GM12878 (cell line): ENCODE data around the gene TECTB. TPM values are rescaled to one million over a fixed set of nuclear protein-coding genes. Genes with fewer than 3 reads are reported as not detected.

ENCODE experiments used
- ATAC-seq: fragments of 200-7000 bp; cut with Tn5 transposase; 3 replicates; pipeline ENCODE4 v1.9.1; 2020; ENCODE audit warnings: mild to moderate bottlenecking, moderate library complexity
- BruUV-seq: library from RNA; stranded (reverse); fragments of 400-500 nt; replicated peaks from 2 replicates; lab custom pipeline; 2021; lab: Mats Ljungman, UMichigan
- CTCF ChIA-PET: fragments of 300-600 bp; sonication (Branson Sonifier 250); formaldehyde crosslinking; extraction: SDS; loops from one replicate; lab custom pipeline; 2021; ENCODE audit warnings: inconsistent platforms; lab: Yijun Ruan, JAX
- POLR2A ChIA-PET: fragments of 350-600 bp; formaldehyde crosslinking; extraction: SDS; loops from one replicate; lab custom pipeline; 2021; ENCODE audit warnings: inconsistent platforms; lab: Charles Lee
- RAD21 ChIA-PET: fragments of 300-600 bp; sonication (Branson Sonifier 250); formaldehyde crosslinking; loops from one replicate; lab custom pipeline; 2023; ENCODE audit warnings: antibody characterized with exemption; ENCODE audit not compliant: unreplicated experiment; lab: Charles Lee
- SMC1A ChIA-PET: fragments of 300-600 bp; sonication (Branson Sonifier 250); formaldehyde crosslinking; loops from one replicate; lab custom pipeline; 2023; ENCODE audit not compliant: unreplicated experiment, uncharacterized antibody; lab: Charles Lee
- DNase-seq: peaks from one replicate; pipeline ENCODE4 v3.0.0-alpha.2; 2011; ENCODE audit warnings: low read depth, low spot score
- FAIRE-seq: peaks from 3 replicates; lab custom pipeline; 2011; peaks lifted over from hg19 to GRCh38; lab: Jason Lieb, UNC
- H2AFZ ChIP-seq: 2 replicates; pipeline ENCODE4 v1.6.0; 2011; ENCODE audit warnings: low read depth, low read length, control low read depth; ENCODE audit not compliant: control insufficient read depth
- H3K27ac ChIP-seq: 2 replicates; pipeline ENCODE4 v1.5.1; 2011; ENCODE audit warnings: control low read depth; ENCODE audit not compliant: control insufficient read depth, insufficient read depth
- H3K27me3 ChIP-seq, 2 experiments: replicated peaks in 1 of 2; 2 replicates each; pipeline versions ENCODE4 v1.6.0 to v1.6.1; 2011; ENCODE audit warnings: low read length in 1 of 2; ENCODE audit not compliant: control insufficient read depth in 2 of 2, insufficient read depth in 2 of 2
- H3K36me3 ChIP-seq, 2 experiments: 2 replicates each; pipeline ENCODE4 v1.5.1; 2011; ENCODE audit warnings: low read length in 1 of 2; ENCODE audit not compliant: control insufficient read depth in 2 of 2, insufficient read depth in 2 of 2
- H3K4me1 ChIP-seq: 2 replicates; pipeline ENCODE4 v1.6.1; 2011; ENCODE audit warnings: mild to moderate bottlenecking, low read length, moderate library complexity, mixed read lengths; ENCODE audit not compliant: control insufficient read depth, insufficient read depth
- H3K4me2 ChIP-seq: 2 replicates; pipeline ENCODE4 v1.6.0; 2011; ENCODE audit warnings: control low read depth; ENCODE audit not compliant: control insufficient read depth, insufficient read depth
- H3K4me3 ChIP-seq: fragments of 200-600 bp; sonication (generic); 2 replicates; pipeline ENCODE4 v1.5.1; 2016
- H3K79me2 ChIP-seq: 2 replicates; pipeline ENCODE4 v1.6.0; 2011; ENCODE audit warnings: low read length; ENCODE audit not compliant: control insufficient read depth, insufficient read depth
- H3K9ac ChIP-seq: 2 replicates; pipeline ENCODE4 v1.8.0; 2011; ENCODE audit warnings: low read length, control low read depth, mixed read lengths; ENCODE audit not compliant: control insufficient read depth, insufficient read depth
- H3K9me3 ChIP-seq: replicated peaks from 3 replicates; pipeline ENCODE4 v1.5.1; 2011; ENCODE audit warnings: mild to moderate bottlenecking, low read length; ENCODE audit not compliant: control insufficient read depth, insufficient read depth
- H4K20me1 ChIP-seq: 2 replicates; pipeline ENCODE4 v1.6.0; 2011; ENCODE audit not compliant: control insufficient read depth, insufficient read depth
- CBX5 ChIP-seq: sonication (generic); IDR thresholded peaks from 2 replicates; pipeline ENCODE4 v1.6.1; 2016; ENCODE audit warnings: low read depth, moderate library complexity, mild to moderate bottlenecking, inconsistent platforms
- EED ChIP-seq: sonication (generic); IDR thresholded peaks from 2 replicates; pipeline ENCODE4 v1.6.1; 2016; ENCODE audit warnings: antibody characterized with exemption, low read depth
- LARP7 ChIP-seq: fragments of 450-650 bp; IDR thresholded peaks from 2 replicates; pipeline ENCODE4 v1.6.1; 2017; ENCODE audit warnings: mild to moderate bottlenecking
- NFXL1 ChIP-seq: fragments of 450-650 bp; IDR thresholded peaks from 2 replicates; pipeline ENCODE4 v1.6.1; 2017; ENCODE audit warnings: antibody characterized with exemption, mild to moderate bottlenecking, borderline replicate concordance
- NR2F1 ChIP-seq: fragments of 450-650 bp; conservative IDR thresholded peaks from 2 replicates; pipeline ENCODE4 v1.6.1; 2017; ENCODE audit warnings: mild to moderate bottlenecking
- PAX5 ChIP-seq: IDR thresholded peaks from 2 replicates; pipeline ENCODE4 v1.6.1; 2011; ENCODE audit warnings: low read depth, low read length, borderline replicate concordance
- RAD51 ChIP-seq: fragments of 450-650 bp; IDR thresholded peaks from 2 replicates; pipeline ENCODE4 v1.6.1; 2016; ENCODE audit warnings: moderate library complexity, mild to moderate bottlenecking, inconsistent platforms
- SIX5 ChIP-seq: IDR thresholded peaks from 2 replicates; pipeline ENCODE4 v1.6.1; 2011; ENCODE audit warnings: mild to moderate bottlenecking, low read depth, low read length, moderate library complexity; ENCODE audit not compliant: severe bottlenecking
- WGBS: methylation state at CpG from one replicate; pipeline ENCODE4 v1.1.6; 2016; ENCODE audit warnings: low lambda C conversion rate; ENCODE audit not compliant: insufficient replicate concordance, insufficient coverage; ENCODE audit errors: missing lambda C conversion rate; 5-methylcytosine and 5-hydroxymethylcytosine counted together
- in situ Hi-C: fragments of 300-500 bp; cut with MboI; formaldehyde crosslinking; loops from 9 replicates; pipeline ENCODE4 v1.14.3; 2018; ENCODE audit warnings: mixed read lengths
- intact Hi-C: fragments of 100-400 bp; cut with micrococcal nuclease; formaldehyde crosslinking; loops from one replicate; pipeline ENCODE4 v1.14.2; 2022; ENCODE audit not compliant: unreplicated experiment
- polyA plus RNA-seq, 11 experiments: library from polyadenylated mRNA; depleted of rRNA in 4 of 11; unstranded in 6 of 11; stranded (reverse) in 5 of 11; fragments of >200 nt; fragmentation: Nextera tagmentation in 4 of 11; fragmentation: Illumina TruSeq in 1 of 11; extraction: Ambion mirVana in 4 of 11; extraction: Trizol in 1 of 11; gene quantifications; 1 replicate in 1 of 11; 2 replicates in 10 of 11; pipeline versions ENCODE4 v1.2.1 to v1.2.3, GENCODE V29; 2011 to 2016; ENCODE audit warnings: inconsistent platforms in 2 of 11, missing spikeins in 2 of 11, low read depth in 1 of 11
- total RNA-seq, 4 experiments: library from RNA; depleted of rRNA in 3 of 4; stranded (reverse); fragments of >200 nt in 3 of 4; fragmentation: Illumina TruSeq in 1 of 4; extraction: Trizol in 1 of 4; gene quantifications; 2 replicates each; pipeline versions ENCODE4 v1.2.1 to v1.2.3, GENCODE V29; 2013 to 2021
- TF ChIP-seq, protein P1 (sequence below): fragments of 450-650 bp; formaldehyde crosslinking; IDR thresholded peaks from 2 replicates; pipeline ENCODE4 v1.4.0; 2022; ENCODE audit warnings: mild to moderate bottlenecking, moderate library complexity
- TF ChIP-seq, protein P2 (sequence below): fragments of 450-650 bp; IDR thresholded peaks from 2 replicates; pipeline ENCODE4 v1.6.1; 2018; ENCODE audit warnings: mild to moderate bottlenecking, low read depth, moderate library complexity; ENCODE audit not compliant: partially characterized antibody
- TF ChIP-seq, protein P3 (sequence below): IDR thresholded peaks from 2 replicates; pipeline ENCODE4 v1.6.1; 2012; ENCODE audit warnings: mild to moderate bottlenecking, low read depth, low read length
- TF ChIP-seq, protein P4 (sequence below): IDR thresholded peaks from 2 replicates; pipeline ENCODE4 v1.6.1; 2012; ENCODE audit warnings: low read depth, low read length, improper control_type of control experiment

The TECTB gene
- total and polyA plus RNA-seq, 10 of the 15 experiments (the other 5 are each of a cell fraction or from before 2014, with no cell fraction given), result not detected

DNA sequence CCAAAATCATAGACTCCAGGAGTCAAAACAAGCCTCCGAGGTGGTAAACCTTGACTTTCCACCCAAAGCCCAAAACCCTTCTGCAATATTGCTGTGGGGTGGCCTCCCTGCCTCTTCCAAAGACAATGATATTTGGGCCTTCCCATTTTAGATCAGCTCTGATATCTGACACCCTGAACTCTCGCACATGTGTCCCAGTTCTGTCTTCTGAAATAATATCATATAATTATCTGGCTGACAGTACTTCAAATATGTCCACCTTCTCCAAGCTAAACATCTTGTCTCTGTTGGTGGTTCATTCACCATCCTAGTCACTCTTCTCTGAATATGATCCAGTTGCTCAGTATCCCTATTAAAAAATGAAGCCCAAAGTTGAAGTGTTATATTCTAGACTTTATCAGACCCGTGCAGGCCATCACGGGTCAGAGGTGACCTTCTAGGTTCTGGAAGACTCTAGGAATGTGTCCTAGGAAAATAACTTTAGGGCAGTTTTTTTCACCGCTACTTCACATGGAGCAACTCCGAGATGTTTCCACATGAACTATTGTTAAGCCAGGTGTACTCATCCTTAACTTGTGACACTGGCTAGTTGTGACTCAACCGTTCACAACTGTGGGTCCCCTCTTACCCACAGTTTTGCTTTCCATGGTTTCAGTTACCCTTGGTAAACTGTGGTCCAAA is 6.3 kb downstream of the TECTB start:
- no peak overlapping the region for H3K4me2 ChIP-seq
- DNase-seq, result no peak
- 42% methylated on average over 7 of the region's 7 CpGs for WGBS
- H3K9ac ChIP-seq, result no peak overlapping the region
- in situ Hi-C loops (no loop called here), intact Hi-C loops (no loop called here)
- no peaks in the 10 kb centered on the region for H3K4me1 ChIP-seq
- no TSS peak for BruUV-seq
- no peaks in the 10 kb centered on the region for H3K79me2 ChIP-seq
- FAIRE-seq, result no peak
- H3K4me3 ChIP-seq, result no peak overlapping the region
- no peaks in the 10 kb centered on the region for H3K27me3 ChIP-seq
- ChIA-PET SMC1A (no interaction called here), RAD21 (no interaction called here), POLR2A (no interaction called here), CTCF (no interaction called here)
- no peak overlapping the region for H3K27ac ChIP-seq
- H4K20me1 ChIP-seq, result no peaks in the 10 kb centered on the region
- no peak overlapping the region for H2AFZ ChIP-seq
- no peaks in the 10 kb centered on the region for H3K9me3 ChIP-seq
- no peak for ATAC-seq
- no peak for TF ChIP-seq NR2F1
- no peak for TF ChIP-seq CBX5
- no peak for TF ChIP-seq RAD51
- TF ChIP-seq, protein P1, sequence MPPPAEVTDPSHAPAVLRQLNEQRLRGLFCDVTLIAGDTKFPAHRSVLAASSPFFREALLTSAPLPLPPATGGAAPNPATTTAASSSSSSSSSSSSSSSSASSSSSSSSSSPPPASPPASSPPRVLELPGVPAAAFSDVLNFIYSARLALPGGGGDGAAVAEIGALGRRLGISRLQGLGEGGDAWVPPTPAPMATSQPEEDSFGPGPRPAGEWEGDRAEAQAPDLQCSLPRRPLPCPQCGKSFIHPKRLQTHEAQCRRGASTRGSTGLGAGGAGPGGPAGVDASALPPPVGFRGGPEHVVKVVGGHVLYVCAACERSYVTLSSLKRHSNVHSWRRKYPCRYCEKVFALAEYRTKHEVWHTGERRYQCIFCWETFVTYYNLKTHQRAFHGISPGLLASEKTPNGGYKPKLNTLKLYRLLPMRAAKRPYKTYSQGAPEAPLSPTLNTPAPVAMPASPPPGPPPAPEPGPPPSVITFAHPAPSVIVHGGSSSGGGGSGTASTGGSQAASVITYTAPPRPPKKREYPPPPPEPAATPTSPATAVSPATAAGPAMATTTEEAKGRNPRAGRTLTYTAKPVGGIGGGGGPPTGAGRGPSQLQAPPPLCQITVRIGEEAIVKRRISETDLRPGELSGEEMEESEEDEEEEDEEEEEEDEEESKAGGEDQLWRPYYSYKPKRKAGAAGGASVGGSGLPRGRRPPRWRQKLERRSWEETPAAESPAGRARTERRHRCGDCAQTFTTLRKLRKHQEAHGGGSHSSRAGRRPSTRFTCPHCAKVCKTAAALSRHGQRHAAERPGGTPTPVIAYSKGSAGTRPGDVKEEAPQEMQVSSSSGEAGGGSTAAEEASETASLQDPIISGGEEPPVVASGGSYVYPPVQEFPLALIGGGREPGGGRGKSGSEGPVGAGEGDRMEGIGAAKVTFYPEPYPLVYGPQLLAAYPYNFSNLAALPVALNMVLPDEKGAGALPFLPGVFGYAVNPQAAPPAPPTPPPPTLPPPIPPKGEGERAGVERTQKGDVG (CRISPR knock-in tag), result no peak
- TF ChIP-seq NFXL1, result no peak
- TF ChIP-seq, protein P2, sequence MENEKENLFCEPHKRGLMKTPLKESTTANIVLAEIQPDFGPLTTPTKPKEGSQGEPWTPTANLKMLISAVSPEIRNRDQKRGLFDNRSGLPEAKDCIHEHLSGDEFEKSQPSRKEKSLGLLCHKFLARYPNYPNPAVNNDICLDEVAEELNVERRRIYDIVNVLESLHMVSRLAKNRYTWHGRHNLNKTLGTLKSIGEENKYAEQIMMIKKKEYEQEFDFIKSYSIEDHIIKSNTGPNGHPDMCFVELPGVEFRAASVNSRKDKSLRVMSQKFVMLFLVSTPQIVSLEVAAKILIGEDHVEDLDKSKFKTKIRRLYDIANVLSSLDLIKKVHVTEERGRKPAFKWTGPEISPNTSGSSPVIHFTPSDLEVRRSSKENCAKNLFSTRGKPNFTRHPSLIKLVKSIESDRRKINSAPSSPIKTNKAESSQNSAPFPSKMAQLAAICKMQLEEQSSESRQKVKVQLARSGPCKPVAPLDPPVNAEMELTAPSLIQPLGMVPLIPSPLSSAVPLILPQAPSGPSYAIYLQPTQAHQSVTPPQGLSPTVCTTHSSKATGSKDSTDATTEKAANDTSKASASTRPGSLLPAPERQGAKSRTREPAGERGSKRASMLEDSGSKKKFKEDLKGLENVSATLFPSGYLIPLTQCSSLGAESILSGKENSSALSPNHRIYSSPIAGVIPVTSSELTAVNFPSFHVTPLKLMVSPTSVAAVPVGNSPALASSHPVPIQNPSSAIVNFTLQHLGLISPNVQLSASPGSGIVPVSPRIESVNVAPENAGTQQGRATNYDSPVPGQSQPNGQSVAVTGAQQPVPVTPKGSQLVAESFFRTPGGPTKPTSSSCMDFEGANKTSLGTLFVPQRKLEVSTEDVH, result no peak
- no peak for TF ChIP-seq SIX5
- no peak for TF ChIP-seq LARP7
- TF ChIP-seq, protein P3, sequence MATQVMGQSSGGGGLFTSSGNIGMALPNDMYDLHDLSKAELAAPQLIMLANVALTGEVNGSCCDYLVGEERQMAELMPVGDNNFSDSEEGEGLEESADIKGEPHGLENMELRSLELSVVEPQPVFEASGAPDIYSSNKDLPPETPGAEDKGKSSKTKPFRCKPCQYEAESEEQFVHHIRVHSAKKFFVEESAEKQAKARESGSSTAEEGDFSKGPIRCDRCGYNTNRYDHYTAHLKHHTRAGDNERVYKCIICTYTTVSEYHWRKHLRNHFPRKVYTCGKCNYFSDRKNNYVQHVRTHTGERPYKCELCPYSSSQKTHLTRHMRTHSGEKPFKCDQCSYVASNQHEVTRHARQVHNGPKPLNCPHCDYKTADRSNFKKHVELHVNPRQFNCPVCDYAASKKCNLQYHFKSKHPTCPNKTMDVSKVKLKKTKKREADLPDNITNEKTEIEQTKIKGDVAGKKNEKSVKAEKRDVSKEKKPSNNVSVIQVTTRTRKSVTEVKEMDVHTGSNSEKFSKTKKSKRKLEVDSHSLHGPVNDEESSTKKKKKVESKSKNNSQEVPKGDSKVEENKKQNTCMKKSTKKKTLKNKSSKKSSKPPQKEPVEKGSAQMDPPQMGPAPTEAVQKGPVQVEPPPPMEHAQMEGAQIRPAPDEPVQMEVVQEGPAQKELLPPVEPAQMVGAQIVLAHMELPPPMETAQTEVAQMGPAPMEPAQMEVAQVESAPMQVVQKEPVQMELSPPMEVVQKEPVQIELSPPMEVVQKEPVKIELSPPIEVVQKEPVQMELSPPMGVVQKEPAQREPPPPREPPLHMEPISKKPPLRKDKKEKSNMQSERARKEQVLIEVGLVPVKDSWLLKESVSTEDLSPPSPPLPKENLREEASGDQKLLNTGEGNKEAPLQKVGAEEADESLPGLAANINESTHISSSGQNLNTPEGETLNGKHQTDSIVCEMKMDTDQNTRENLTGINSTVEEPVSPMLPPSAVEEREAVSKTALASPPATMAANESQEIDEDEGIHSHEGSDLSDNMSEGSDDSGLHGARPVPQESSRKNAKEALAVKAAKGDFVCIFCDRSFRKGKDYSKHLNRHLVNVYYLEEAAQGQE, result no peak
- no peak for TF ChIP-seq PAX5
- TF ChIP-seq, protein P4, sequence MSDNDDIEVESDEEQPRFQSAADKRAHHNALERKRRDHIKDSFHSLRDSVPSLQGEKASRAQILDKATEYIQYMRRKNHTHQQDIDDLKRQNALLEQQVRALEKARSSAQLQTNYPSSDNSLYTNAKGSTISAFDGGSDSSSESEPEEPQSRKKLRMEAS, result no peak
- no peak for TF ChIP-seq EED
- no peaks in the 10 kb centered on the region for H3K36me3 ChIP-seq
